ENCODE measurements around the gene CBARP.

DNA sequence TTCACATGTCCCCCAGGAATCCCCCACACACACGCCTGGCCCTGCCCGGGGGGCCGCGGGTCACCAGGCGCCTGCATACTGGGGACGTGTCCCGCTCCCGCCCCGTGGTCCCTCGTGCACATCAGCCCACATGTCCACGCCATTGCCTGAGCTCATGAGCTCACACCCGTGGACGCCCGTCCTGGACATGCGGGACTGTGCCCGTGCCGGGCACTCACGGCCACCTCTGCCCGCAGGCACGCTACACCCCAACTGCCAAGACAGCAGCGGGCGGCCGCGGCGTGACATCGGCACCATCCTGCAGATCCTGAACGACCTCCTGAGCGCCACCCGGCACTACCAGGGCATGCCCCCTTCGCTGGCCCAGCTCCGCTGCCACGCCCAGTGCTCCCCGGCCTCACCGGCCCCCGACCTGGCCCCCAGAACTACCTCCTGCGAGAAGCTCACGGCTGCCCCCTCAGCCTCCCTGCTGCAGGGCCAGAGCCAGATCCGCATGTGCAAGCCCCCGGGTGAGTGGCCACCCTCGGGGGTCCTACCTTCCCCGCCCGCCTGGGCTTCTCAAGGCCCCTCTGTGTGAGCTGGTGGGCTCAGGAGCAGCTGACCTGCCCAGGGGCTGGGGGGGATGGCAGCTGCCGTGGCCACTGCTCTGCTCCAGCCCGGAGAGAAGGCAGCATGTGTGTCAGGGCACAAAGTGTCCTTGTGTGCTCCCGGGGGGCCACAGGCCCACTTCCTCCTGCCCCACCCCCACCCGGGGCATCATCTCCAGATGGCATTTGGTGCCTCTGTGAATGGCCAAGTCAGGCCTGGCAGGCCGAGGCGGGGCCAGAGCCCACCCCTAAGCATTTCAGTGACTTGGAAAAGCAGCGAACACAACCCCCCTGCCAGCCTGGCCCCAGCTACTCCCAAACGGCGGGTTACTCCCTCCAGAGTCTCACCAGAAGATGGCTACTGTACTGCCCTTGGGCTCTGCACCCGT is 17.7 kb upstream of the CBARP start:
- TF ChIP-seq, protein P1, sequence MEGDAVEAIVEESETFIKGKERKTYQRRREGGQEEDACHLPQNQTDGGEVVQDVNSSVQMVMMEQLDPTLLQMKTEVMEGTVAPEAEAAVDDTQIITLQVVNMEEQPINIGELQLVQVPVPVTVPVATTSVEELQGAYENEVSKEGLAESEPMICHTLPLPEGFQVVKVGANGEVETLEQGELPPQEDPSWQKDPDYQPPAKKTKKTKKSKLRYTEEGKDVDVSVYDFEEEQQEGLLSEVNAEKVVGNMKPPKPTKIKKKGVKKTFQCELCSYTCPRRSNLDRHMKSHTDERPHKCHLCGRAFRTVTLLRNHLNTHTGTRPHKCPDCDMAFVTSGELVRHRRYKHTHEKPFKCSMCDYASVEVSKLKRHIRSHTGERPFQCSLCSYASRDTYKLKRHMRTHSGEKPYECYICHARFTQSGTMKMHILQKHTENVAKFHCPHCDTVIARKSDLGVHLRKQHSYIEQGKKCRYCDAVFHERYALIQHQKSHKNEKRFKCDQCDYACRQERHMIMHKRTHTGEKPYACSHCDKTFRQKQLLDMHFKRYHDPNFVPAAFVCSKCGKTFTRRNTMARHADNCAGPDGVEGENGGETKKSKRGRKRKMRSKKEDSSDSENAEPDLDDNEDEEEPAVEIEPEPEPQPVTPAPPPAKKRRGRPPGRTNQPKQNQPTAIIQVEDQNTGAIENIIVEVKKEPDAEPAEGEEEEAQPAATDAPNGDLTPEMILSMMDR (conservative IDR thresholded peaks at IDR 0.05 in 1 of 2, IDR thresholded peaks at IDR 0.05 in 1 of 2; ENCODE audit: low read depth in 1 of 2, low read length in 2 of 2) = no peak
- no peak for TF ChIP-seq EZH2 (IDR thresholded peaks at IDR 0.05; ENCODE audit: low read length, missing control alignments)
